Bronchial epithelial cell (primary cell): ENCODE results near the gene MGRN1. TPM values are rescaled to one million over a fixed set of nuclear protein-coding genes. Genes with fewer than 3 reads are reported as not detected.

Experiments
- DNase-seq: peaks from one replicate; pipeline ENCODE4 v3.0.0-alpha.2; 2010; ENCODE audit warnings: low read depth
- FAIRE-seq: peaks from 2 replicates; lab custom pipeline; 2011; peaks lifted over from hg19 to GRCh38; lab: Jason Lieb, UNC
- H3K27me3 ChIP-seq: 2 replicates; pipeline ENCODE4 v1.5.1; 2011; ENCODE audit warnings: low read length; ENCODE audit not compliant: control insufficient read depth, insufficient read depth
- H3K36me3 ChIP-seq: 2 replicates; pipeline ENCODE4 v1.5.1; 2011; ENCODE audit warnings: low read length; ENCODE audit not compliant: control insufficient read depth, insufficient read depth
- H3K4me3 ChIP-seq: 2 replicates; pipeline ENCODE4 v1.5.1; 2011; ENCODE audit warnings: mild to moderate bottlenecking, low read depth, low read length, control low read depth
- CTCF ChIP-seq: IDR thresholded peaks from 2 replicates; pipeline ENCODE4 v1.5.1; 2011; ENCODE audit warnings: mild to moderate bottlenecking, moderate library complexity, low read length, control low read depth, inconsistent platforms; ENCODE audit not compliant: insufficient read depth, severe bottlenecking
- total RNA-seq: library from RNA; depleted of rRNA; stranded (reverse); fragments of >200 nt; gene quantifications from 2 replicates; pipeline ENCODE4 v1.2.1, GENCODE V29; 2014

The MGRN1 gene
- total RNA-seq, 1 donor from 2014 or later: 6.1 TPM

- Histone ChIP-seq H3K36me3 (peaks cover 9% of the 10 kb centered on the region), H3K27me3 (no peaks in the 10 kb centered on the region), H3K4me3 (no peak overlapping the region)
- FAIRE-seq (no peak), DNase-seq (no peak)
- TF ChIP-seq CTCF: no peak
Measured at GRCh38 chr16:4611337-4612021, 13.1 kb upstream of the MGRN1 start.

- no peak overlapping the region for H3K4me3 ChIP-seq
- no peaks in the 10 kb centered on the region for H3K27me3 ChIP-seq
- no peak for DNase-seq
- no peak for FAIRE-seq
- H3K36me3 ChIP-seq: peaks cover 9% of the 10 kb centered on the region
- TF ChIP-seq CTCF: no peak
Measured at GRCh38 chr16:4612474-4612931, 12.1 kb upstream of the MGRN1 start.

- peak overlapping the region; percentile 86 for H3K4me3 ChIP-seq
- peak; percentile 94 for FAIRE-seq
- H3K36me3 ChIP-seq: peaks cover 9% of the 10 kb centered on the region
- no peaks in the 10 kb centered on the region for H3K27me3 ChIP-seq
- peak; percentile 45 for DNase-seq
- no peak for TF ChIP-seq CTCF
Measured at GRCh38 chr16:4612977-4613635, 11.5 kb upstream of the MGRN1 start.

DNA sequence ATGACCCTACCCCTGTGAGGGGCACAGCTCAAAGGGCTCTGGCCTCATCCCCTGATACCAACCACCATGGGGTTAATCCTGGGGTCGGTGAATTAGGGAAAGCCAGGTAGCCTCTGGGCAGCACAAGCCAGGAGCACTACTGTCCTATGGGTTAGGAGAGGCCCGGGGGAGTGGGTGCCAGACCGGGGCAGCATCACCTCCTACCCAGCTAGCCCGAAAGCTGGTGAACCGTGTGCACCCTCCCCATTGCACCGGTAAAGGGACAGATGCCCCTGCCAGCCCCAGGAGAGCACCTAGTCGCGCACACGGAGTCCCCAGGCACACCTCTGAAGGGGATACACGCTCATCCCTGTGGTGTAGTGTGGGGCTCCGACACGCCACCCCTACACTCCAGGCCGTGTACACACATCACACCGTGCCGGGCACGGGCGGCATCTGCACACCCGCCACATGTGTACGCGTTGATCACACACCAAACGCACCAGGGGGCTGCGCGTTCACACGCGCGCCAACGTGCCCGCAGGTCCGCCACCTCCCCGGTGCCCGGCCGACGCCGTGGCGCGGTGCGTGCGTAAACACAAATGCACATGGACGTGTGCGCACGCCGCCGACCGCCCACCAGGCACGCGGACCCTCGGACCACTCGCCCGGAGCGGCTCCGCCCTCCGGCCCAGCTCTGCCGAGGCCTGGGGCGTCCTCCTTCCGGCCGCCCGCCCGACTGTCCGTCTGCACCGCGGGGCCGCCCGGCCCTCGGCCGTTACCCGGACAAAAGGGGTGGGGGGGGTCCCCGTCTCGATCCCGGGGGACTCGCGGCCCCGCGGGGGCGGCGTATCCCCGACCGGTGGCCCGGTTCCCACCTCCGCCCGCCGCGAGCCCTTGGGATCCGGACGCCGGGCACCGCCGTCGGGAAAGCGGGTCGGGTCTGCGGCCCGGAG lies 10.7 kb upstream of the MGRN1 start:
- Histone ChIP-seq H3K27me3 (no peaks in the 10 kb centered on the region), H3K36me3 (peaks cover 4% of the 10 kb centered on the region), H3K4me3 (peak overlapping the region; percentile 86)
- no peak for TF ChIP-seq CTCF
- no peak for FAIRE-seq
- no peak for DNase-seq

GRCh38 chr16:4614571-4615383 lies 9.8 kb upstream of the MGRN1 start, which contains the start of gene UBALD1:
Gene UBALD1 (minus strand): TSS chr16:4614888. CDS start chr16:4614797, 91 bp downstream.
- FAIRE-seq (no peak), DNase-seq (peak; percentile 75)
- no peak for TF ChIP-seq CTCF
- Histone ChIP-seq H3K4me3 (peak within 1 kb of the TSS; percentile 86), H3K36me3 (peaks cover 2% of the 10 kb centered on the region), H3K27me3 (no peaks in the 10 kb centered on the region)
